SHP77 (cell line): ENCODE data around the gene SORBS1.

Experiments
- DNase-seq, 2 experiments: peaks; one replicate each; lab custom pipeline; 2025; lab: John Stamatoyannopoulos, UW

Gene SORBS1

GRCh38 chr10:95346715-95347401 is 214.3 kb downstream of the SORBS1 start:
- DNase-seq, result no peak

DNA sequence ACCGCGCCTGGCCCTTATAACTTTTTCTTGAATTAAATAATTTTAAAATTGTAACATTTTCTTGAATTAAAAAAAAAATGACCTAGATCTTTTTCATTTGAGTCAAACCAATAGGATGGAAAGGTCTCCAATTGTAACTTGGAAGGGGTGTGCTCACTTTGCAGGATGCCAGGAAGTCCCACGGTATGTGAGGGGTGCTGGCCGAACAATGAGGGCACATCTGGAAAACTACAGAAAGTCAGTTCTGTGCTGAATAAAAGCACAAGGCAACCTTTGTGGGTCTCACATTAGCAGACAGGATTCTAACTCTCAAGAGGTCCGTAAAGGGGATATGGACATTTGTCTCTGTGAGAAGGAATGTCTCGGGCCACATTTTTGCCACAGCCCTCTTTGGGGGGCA is 217.6 kb downstream of the SORBS1 start:
- no peak for DNase-seq

DNA sequence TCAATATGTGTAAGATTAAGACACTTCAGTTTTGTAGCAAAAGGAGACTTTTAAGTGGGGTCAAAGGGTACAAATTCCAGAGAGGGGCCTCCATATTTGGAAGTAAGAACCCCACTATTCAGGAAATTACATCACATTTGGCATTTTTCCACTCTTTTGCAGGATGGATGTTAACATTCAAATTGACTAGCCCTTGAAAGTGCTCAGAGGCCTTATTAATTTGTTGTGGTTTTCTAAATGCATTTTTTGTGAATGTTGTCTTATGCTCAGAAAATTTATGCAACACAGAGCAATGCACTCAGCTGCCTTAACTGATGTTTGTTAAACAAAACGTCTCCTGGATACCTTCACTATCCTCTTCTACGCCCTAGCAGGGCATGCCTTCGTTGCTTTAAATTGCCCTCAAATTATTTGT is 219.4 kb downstream of the SORBS1 start:
- no peak for DNase-seq

- DNase-seq, result no peak
These were observed 221.3 kb downstream of the SORBS1 start for GRCh38 chr10:95339863-95340262.

GRCh38 chr10:95337423-95338160 is 223.6 kb downstream of the SORBS1 start:
- no peak for DNase-seq

- DNase-seq, result no peak
These were observed 224.5 kb downstream of the SORBS1 start for GRCh38 chr10:95336702-95337101.

GRCh38 chr10:95335933-95336699 is 225.1 kb downstream of the SORBS1 start:
- no peak for DNase-seq

GRCh38 chr10:95334805-95335144 is 226.4 kb downstream of the SORBS1 start:
- no peak for DNase-seq

- DNase-seq, result no peak
These were observed 227.0 kb downstream of the SORBS1 start for GRCh38 chr10:95333997-95334804.

GRCh38 chr10:95332666-95333249 is 228.4 kb downstream of the SORBS1 start:
- DNase-seq, result no peak

DNA sequence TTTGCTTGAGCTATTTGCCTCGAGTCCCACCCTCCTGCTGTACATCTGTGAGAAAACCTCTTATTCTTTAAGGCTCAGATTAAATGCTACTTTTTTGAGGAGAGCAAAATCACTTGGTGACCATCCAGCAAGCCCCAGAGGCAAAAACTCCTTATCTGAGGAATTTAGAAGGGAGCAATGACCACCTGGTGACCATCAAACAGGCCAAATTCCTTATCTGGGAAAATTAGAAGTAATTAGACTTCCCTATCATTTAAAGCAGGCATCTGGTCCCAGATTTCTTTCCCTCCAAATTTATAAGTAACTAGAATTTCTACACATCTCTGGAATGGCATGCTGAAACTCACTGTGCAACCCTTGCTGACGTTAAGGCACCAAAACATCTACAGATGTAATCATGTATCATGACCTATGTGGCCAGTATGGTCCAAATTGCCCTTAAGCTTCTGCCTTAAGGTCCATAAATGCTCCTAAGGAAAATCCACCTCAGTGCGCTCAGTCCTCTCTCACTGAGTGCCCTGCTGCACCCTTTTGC is 229.5 kb downstream of the SORBS1 start:
- DNase-seq, result no peak

DNA sequence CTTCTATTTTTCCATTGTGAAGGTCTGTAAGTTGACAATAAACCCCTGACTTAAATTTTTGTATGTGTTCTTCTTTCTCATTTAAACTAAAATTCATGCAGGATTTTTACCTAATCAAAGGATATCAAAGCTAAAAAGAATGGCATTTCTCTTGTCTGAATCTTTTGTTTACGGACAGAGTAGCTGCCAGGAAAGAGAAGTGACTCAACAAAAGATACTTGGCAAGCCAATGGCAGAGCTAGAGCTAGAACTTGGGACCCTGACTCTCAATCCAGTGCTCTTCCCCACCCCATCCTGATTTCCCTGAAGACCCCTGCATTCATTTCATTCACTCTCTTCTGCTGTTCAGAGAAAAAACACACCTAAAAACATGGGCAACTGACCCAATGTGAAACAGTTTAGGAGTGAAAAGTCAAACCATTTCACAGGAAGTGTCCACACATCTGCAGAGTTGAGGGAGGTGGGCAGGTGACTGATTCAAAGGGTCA is 230.2 kb downstream of the SORBS1 start:
- no peak for DNase-seq

DNA sequence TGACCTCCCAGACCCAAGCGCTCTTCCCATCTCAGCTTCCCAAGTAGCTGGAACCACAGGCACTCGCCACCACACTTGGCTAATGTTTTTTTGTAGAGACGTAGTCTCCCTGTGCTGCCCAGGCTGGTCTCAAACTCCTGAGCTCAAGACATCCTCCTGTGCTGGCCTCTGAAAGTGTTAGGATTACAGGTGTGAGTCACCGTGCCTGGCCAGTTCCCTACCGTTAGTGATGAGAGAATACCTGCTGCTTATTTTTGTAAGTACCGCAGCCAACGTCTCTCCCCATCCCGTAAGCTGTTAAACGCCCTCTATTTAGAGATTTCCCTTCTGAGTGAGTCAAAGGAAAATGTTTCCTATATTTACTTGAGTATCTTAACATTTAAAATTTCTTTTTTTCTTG is 231.9 kb downstream of the SORBS1 start:
- DNase-seq, result no peak

DNA sequence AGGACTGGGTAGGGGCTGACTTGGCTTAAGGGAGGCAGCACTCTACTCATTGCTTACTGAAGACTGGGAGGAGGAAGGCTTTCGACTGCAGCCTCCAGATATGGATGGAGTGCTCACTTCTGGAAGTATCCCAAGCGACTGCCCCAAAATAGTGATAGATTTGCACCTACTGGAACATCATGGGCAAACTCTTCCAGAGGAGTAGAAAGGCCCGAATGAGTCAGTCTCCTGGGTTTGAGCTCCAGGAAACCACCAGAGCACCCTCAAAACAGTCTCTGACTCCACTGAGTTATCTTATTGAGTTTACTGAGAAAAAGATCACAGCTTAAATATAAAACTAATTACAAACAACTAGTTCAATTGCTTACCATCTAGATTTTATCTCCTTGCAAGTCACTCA is 233.2 kb downstream of the SORBS1 start:
- DNase-seq, result no peak

DNA sequence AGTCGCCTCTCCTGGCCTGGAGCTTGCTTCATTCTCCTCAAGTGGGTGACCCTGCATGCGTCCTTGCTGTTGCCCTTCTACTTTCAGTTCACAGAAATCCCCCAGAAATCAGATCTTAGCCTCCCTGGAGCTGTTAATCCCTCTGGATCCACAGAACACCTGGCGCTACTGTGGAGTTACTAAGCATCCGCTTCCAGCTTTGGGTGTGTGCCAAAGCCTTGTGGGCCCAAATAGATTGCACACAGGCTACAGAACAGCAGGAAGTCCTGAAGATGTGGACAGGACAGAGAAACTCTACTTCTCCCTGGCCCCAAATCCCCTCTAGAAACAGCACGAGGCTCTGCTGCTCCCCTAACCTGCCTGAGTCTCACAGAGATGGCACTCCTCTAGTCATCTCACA is 233.8 kb downstream of the SORBS1 start:
- peak; percentile 79 to 92 for DNase-seq

DNA sequence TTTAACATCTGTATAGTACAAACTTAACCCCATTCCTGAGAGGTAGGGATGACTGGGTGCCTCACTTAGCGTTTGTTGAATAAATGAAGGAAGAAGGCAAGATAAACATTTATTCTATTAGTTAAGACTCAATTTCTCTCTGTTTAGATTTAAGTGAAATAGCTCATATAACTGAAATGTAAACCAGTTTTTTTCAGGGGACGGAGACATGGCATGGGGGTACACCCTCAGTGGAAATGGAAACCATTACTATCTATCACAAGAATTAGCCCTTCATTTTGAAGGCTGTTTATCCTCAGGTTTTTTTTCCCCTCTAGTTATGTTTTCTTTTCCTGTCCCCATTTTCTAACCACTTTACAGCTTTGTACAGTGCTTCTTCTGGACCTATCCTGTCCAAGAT is 234.8 kb downstream of the SORBS1 start:
- DNase-seq, result no peak

- no peak for DNase-seq
These were observed 235.3 kb downstream of the SORBS1 start for GRCh38 chr10:95325863-95326262.

DNA sequence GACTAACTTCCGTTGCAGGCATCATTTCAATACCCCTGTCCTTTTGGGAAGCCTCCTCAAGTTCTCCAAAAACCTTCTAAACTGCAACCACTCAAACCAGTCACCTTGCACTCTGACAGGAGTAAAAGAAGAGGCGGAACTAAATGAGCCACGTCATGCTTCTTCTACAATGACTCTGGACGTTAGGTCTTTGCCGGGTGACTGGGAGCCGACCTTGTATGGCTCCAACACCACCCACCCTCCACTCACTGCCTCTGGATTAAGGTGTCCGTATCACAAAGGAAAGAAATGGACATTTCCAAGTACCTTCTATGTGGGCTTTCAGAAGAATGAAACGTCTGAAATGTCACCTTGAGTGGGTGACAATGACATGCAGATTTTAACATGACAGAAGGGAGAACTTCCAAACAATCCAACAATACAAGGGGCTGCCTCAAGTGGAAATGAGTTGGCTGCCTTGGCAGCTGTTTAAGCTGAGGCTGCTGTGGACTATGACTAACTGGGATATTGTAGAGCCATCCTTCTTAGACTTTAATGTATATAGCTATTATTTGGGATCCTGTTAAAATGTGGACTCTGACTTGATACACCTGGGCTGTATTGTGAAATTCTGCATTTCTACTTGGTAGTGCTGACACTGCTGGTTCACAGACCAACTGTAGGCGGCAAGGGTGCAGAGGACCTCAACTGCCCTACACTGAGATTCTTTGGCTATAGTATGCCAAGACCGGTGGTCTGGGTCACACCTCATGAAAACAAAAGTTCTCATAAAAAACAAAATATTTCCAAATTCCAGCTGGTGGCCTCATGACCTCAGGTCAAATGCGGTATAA is 236.5 kb downstream of the SORBS1 start:
- no peak for DNase-seq

- DNase-seq, result no peak
These were observed 239.4 kb downstream of the SORBS1 start for GRCh38 chr10:95321554-95322301.

- DNase-seq, result no peak
These were observed 241.9 kb downstream of the SORBS1 start for GRCh38 chr10:95319239-95319638.
